ENCODE measurements around the gene SNX3. TPM values are rescaled to one million over a fixed set of nuclear protein-coding genes. Genes with fewer than 3 reads are reported as not detected.

Gene SNX3
- total and polyA plus RNA-seq, 2 donors (not counting 1 experiment from before 2014, with no cell fraction given): 96.0 to 130 TPM

DNA sequence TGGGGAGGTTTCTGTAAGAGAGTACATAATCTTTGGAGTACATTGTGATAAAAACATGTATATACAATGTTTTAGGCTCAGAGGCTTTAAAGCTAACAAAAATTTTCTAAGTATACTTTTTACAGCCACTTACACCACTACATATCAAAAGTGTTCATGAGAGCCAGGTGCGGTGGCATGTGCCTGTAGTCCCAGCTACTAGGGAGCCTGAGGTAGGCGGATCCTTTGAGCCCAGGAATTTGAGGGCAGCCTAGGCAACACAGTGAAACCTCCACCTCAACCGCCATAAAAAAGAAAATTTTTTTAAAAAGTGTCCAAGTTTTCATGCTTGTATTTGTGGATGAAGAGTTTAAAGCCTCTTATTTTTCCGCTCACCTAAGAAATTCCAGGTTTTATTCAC lies 22.5 kb downstream of the SNX3 start:
- no peaks in the 10 kb centered on the region for H3K9me3 Mint-ChIP-seq (ENCODE audit: insufficient read depth)
- H3K4me1 Mint-ChIP-seq: peaks cover 42% of the 10 kb centered on the region
- ChIA-PET POLR2A (no interaction called here), CTCF (no interaction called here)
- intact Hi-C loops (cut with micrococcal nuclease): no loop called here
- H3K9ac ChIP-seq (ENCODE audit: low read length): no peak overlapping the region
- H3K79me2 ChIP-seq (ENCODE audit: control insufficient read depth, insufficient read depth, low read length): peaks cover 96% of the 10 kb centered on the region
- TF ChIP-seq, protein P1, sequence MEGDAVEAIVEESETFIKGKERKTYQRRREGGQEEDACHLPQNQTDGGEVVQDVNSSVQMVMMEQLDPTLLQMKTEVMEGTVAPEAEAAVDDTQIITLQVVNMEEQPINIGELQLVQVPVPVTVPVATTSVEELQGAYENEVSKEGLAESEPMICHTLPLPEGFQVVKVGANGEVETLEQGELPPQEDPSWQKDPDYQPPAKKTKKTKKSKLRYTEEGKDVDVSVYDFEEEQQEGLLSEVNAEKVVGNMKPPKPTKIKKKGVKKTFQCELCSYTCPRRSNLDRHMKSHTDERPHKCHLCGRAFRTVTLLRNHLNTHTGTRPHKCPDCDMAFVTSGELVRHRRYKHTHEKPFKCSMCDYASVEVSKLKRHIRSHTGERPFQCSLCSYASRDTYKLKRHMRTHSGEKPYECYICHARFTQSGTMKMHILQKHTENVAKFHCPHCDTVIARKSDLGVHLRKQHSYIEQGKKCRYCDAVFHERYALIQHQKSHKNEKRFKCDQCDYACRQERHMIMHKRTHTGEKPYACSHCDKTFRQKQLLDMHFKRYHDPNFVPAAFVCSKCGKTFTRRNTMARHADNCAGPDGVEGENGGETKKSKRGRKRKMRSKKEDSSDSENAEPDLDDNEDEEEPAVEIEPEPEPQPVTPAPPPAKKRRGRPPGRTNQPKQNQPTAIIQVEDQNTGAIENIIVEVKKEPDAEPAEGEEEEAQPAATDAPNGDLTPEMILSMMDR (IDR thresholded peaks at IDR 0.05): no peak
- TF ChIP-seq EZH2 (IDR thresholded peaks at IDR 0.05; ENCODE audit: borderline replicate concordance, insufficient read depth, low read depth, low read length, poor library complexity, severe bottlenecking): no peak
- H3K4me2 ChIP-seq (replicated peaks; ENCODE audit: low read depth, low read length, poor library complexity, severe bottlenecking): no peak overlapping the region
- peaks cover 98% of the 10 kb centered on the region for H4K20me1 ChIP-seq (ENCODE audit: control insufficient read depth, insufficient read depth, low read length, poor library complexity, severe bottlenecking)
- H3K27me3 ChIP-seq (replicated peaks in 1 of 4; ENCODE audit: control extremely low read depth in 1 of 4, control insufficient read depth in 3 of 4, insufficient read depth in 4 of 4, low read length in 3 of 4): no peaks in the 10 kb centered on the region
- no peak overlapping the region for H3K4me3 ChIP-seq (ENCODE audit: control extremely low read depth in 1 of 5, extremely low read depth in 1 of 5, insufficient read depth in 1 of 5, low read depth in 2 of 5, low read length in 4 of 5)
- H2AFZ ChIP-seq (ENCODE audit: insufficient read depth, low read depth, low read length, poor library complexity, severe bottlenecking): no peak overlapping the region
- no peak overlapping the region for H3K27ac Mint-ChIP-seq
- no peak overlapping the region for H3K27ac ChIP-seq (ENCODE audit: low read length in 2 of 2)
- no peak overlapping the region for H3K4me3 Mint-ChIP-seq
- peaks cover 3 to 53% of the 10 kb centered on the region in 2 experiments for H3K36me3 ChIP-seq (replicated peaks in 1 of 2; ENCODE audit: control extremely low read depth in 1 of 2, control insufficient read depth in 1 of 2, extremely low read depth in 1 of 2, insufficient read depth in 2 of 2, low read length in 1 of 2)
- ATAC-seq (ENCODE audit: low read depth): no peak
- H3K9me3 ChIP-seq (ENCODE audit: control extremely low read depth in 1 of 3, control insufficient read depth in 2 of 3, insufficient read depth in 1 of 3, low read length in 2 of 3): peaks cover 0 to 2% (median 0%) of the 10 kb centered on the region in 3 donors
- DNase-seq: no peak
- no peaks in the 10 kb centered on the region for H3K27me3 Mint-ChIP-seq
- 100% methylated on average over 1 of the region's 4 CpGs for WGBS (ENCODE audit: insufficient coverage)
- peaks cover 3 to 4% of the 10 kb centered on the region in 2 donors for H3K4me1 ChIP-seq (ENCODE audit: control insufficient read depth in 2 of 2, insufficient read depth in 2 of 2, low read length in 2 of 2)

DNA sequence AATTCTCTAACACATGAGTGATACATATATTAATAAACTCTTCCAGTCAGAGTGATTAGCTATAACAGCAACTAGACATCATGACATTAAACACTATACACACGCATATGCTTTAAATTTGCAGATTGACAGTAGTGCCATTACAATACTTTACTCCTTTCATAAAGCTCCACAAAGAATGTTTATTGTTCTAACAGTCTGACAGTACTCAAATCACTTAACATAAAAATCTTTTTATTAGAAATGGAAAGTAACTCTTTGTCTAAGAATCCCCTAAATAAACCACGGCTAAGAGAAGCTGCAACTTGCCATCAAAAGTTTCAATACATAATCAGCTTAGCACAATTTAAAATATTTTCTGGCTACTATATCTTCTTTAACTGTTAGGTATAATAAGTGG lies 24.0 kb downstream of the SNX3 start:
- WGBS (ENCODE audit: insufficient coverage): no CpG with 5 or more reads among the region's 2 CpGs
- H3K79me2 ChIP-seq (ENCODE audit: control insufficient read depth, insufficient read depth, low read length): peaks cover 96% of the 10 kb centered on the region
- ChIA-PET CTCF (interaction anchor here (1.0 to 1.4 kb wide), 2 partner anchors 10 to 37 kb away, joined by 4 read pairs; no protein-coding TSS in a partner anchor), POLR2A (no interaction called here)
- H4K20me1 ChIP-seq (ENCODE audit: control insufficient read depth, insufficient read depth, low read length, poor library complexity, severe bottlenecking): peaks cover 98% of the 10 kb centered on the region
- ATAC-seq (ENCODE audit: low read depth) (no peak), DNase-seq (no peak)
- no peaks in the 10 kb centered on the region for H3K9me3 Mint-ChIP-seq (ENCODE audit: insufficient read depth)
- TF ChIP-seq, protein P1 (IDR thresholded peaks at IDR 0.05): no peak
- no peak for TF ChIP-seq EZH2 (IDR thresholded peaks at IDR 0.05; ENCODE audit: borderline replicate concordance, insufficient read depth, low read depth, low read length, poor library complexity, severe bottlenecking)
- no peaks in the 10 kb centered on the region for H3K27me3 ChIP-seq (replicated peaks in 1 of 4; ENCODE audit: control extremely low read depth in 1 of 4, control insufficient read depth in 3 of 4, insufficient read depth in 4 of 4, low read length in 3 of 4)
- no peak overlapping the region for H3K9ac ChIP-seq (ENCODE audit: low read length)
- peaks cover 42% of the 10 kb centered on the region for H3K4me1 Mint-ChIP-seq
- H3K4me3 Mint-ChIP-seq: no peak overlapping the region
- no peak overlapping the region for H3K27ac ChIP-seq (ENCODE audit: low read length in 2 of 2)
- H3K27ac Mint-ChIP-seq: no peak overlapping the region
- H3K4me1 ChIP-seq (ENCODE audit: control insufficient read depth in 2 of 2, insufficient read depth in 2 of 2, low read length in 2 of 2): peaks cover 3 to 4% of the 10 kb centered on the region in 2 donors
- intact Hi-C loops (cut with micrococcal nuclease): no loop called here
- no peaks in the 10 kb centered on the region for H3K9me3 ChIP-seq (ENCODE audit: control extremely low read depth in 1 of 3, control insufficient read depth in 2 of 3, insufficient read depth in 1 of 3, low read length in 2 of 3)
- H3K27me3 Mint-ChIP-seq: no peaks in the 10 kb centered on the region
- H3K4me3 ChIP-seq (ENCODE audit: control extremely low read depth in 1 of 5, extremely low read depth in 1 of 5, insufficient read depth in 1 of 5, low read depth in 2 of 5, low read length in 4 of 5): no peak overlapping the region
- no peak overlapping the region for H2AFZ ChIP-seq (ENCODE audit: insufficient read depth, low read depth, low read length, poor library complexity, severe bottlenecking)
- H3K4me2 ChIP-seq (replicated peaks; ENCODE audit: low read depth, low read length, poor library complexity, severe bottlenecking): no peak overlapping the region
- H3K36me3 ChIP-seq (replicated peaks in 1 of 2; ENCODE audit: control extremely low read depth in 1 of 2, control insufficient read depth in 1 of 2, extremely low read depth in 1 of 2, insufficient read depth in 2 of 2, low read length in 1 of 2): peaks cover 0 to 53% of the 10 kb centered on the region in 2 experiments

Data from B cell (primary cell).